OCI-LY7 (cell line): Measurements from ENCODE around the gene FNTB. TPM values are rescaled to one million over a fixed set of nuclear protein-coding genes. Genes with fewer than 3 reads are reported as not detected.

Source experiments
- BruUV-seq: library from RNA; stranded (reverse); fragments of 400-500 nt; replicated peaks from 2 replicates; lab custom pipeline; 2021; lab: Mats Ljungman, UMichigan
- CTCF ChIA-PET: fragments of 300-600 bp; sonication (Branson Sonifier 250); formaldehyde crosslinking; loops from one replicate; lab custom pipeline; 2022; ENCODE audit warnings: antibody characterized with exemption; ENCODE audit not compliant: unreplicated experiment; lab: Charles Lee
- POLR2A ChIA-PET: fragments of 300-600 bp; sonication (Branson Sonifier 250); formaldehyde crosslinking; loops from one replicate; lab custom pipeline; 2022; ENCODE audit warnings: antibody characterized with exemption; lab: Charles Lee
- DNase-seq: peaks from one replicate; pipeline ENCODE4 v3.0.0-alpha.2; 2015; ENCODE audit warnings: low spot score
- H2AFZ ChIP-seq: fragments of 200-600 bp; sonication (generic), shearing (Covaris generic); 2 replicates; pipeline ENCODE4 v1.6.1; 2014; ENCODE audit warnings: mild to moderate bottlenecking, antibody characterized with exemption, low read length, moderate library complexity
- H3K27ac ChIP-seq: fragments of 200-600 bp; sonication (generic); 2 replicates; pipeline ENCODE4 v1.5.1; 2014; ENCODE audit warnings: mixed run types, low read depth, mild to moderate bottlenecking, moderate library complexity, low read length, inconsistent platforms; ENCODE audit not compliant: poor library complexity, severe bottlenecking
- H3K36me3 ChIP-seq: fragments of 200-600 bp; sonication (generic); 2 replicates; pipeline ENCODE4 v1.6.1; 2014; ENCODE audit warnings: mild to moderate bottlenecking, antibody characterized with exemption, low read length, moderate library complexity, mixed read lengths; ENCODE audit not compliant: insufficient read depth
- H3K4me1 ChIP-seq: fragments of 200-600 bp; sonication (generic); 2 replicates; pipeline ENCODE4 v1.5.1; 2014; ENCODE audit warnings: mild to moderate bottlenecking, low read length; ENCODE audit not compliant: insufficient read depth, poor library complexity, severe bottlenecking
- H3K4me2 ChIP-seq: fragments of 200-600 bp; sonication (generic); 2 replicates; pipeline ENCODE4 v1.6.1; 2014; ENCODE audit warnings: mild to moderate bottlenecking, low read length
- H3K4me3 ChIP-seq: fragments of 200-600 bp; sonication (generic); 2 replicates; pipeline ENCODE4 v1.5.1; 2014; ENCODE audit warnings: mild to moderate bottlenecking, low read depth, low read length; ENCODE audit not compliant: poor library complexity, severe bottlenecking
- H3K79me2 ChIP-seq: fragments of 200-600 bp; sonication (generic); 2 replicates; pipeline ENCODE4 v1.6.1; 2016; ENCODE audit warnings: low read depth, mild to moderate bottlenecking, low read length, moderate library complexity, mixed read lengths; ENCODE audit not compliant: insufficient read depth
- H3K9me2 ChIP-seq: fragments of 200-600 bp; sonication (generic); 2 replicates; pipeline ENCODE4 v1.6.1; 2016; ENCODE audit warnings: mild to moderate bottlenecking, low read length, mixed read lengths; ENCODE audit not compliant: insufficient read depth
- H3K9me3 ChIP-seq: fragments of 200-600 bp; sonication (generic); 2 replicates; pipeline ENCODE4 v1.6.1; 2014; ENCODE audit warnings: mild to moderate bottlenecking, mixed run types, low read length, mixed read lengths
- H4K20me1 ChIP-seq: fragments of 200-600 bp; sonication (generic); 2 replicates; pipeline ENCODE4 v1.6.1; 2014; ENCODE audit warnings: mild to moderate bottlenecking, antibody characterized with exemption, low read length, moderate library complexity, mixed read lengths; ENCODE audit not compliant: insufficient read depth
- EZH2phosphoT487 ChIP-seq: fragments of 200-600 bp; sonication (generic); IDR thresholded peaks from 2 replicates; pipeline ENCODE4 v1.6.1; 2018; ENCODE audit warnings: low read depth, borderline replicate concordance, mild to moderate bottlenecking, mixed run types, antibody characterized with exemption, low read length, moderate library complexity, mixed read lengths
- intact Hi-C: fragments of 100-400 bp; cut with micrococcal nuclease; formaldehyde crosslinking; loops from one replicate; pipeline ENCODE4 v1.10.0; 2022; ENCODE audit not compliant: unreplicated experiment
- total RNA-seq, 2 experiments: library from RNA; depleted of rRNA in 1 of 2; stranded (reverse); fragments of >200 nt in 1 of 2; shearing (Covaris generic) in 1 of 2; gene quantifications; 2 replicates each; pipeline ENCODE4 v1.2.3, GENCODE V29; 2014 to 2022
- TF ChIP-seq, protein P1 (sequence below): fragments of 200-600 bp; sonication (generic); conservative IDR thresholded peaks from 2 replicates; pipeline ENCODE4 v1.5.1; 2014; ENCODE audit warnings: mild to moderate bottlenecking, antibody characterized with exemption, low read length, moderate library complexity, mixed read lengths

FNTB gene
- total RNA-seq, 2 experiments from 2014 or later, result 9.2 to 18.0 TPM

DNA sequence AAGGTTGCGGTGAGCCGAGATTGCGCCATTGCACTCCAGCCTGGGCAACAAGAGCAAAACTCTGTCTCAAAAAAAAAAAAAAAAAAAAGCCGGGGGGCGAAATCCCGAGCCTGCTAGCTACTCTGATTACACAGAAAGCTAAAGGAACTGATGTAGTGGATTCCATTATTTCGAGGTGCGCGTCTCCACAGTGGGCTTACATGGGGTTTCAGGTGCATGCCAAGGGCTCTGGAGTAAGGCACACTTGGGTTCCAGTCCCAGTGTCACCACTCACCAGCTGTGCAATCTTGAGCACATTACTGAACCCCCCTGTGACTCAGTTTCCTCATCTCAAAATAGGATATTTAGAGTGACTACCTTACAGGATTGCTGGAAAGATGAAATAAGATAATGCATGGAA, 12.9 kb upstream of the FNTB start:
- Histone ChIP-seq H3K9me2 (no peaks in the 10 kb centered on the region), H3K79me2 (no peaks in the 10 kb centered on the region), H4K20me1 (no peaks in the 10 kb centered on the region; the same call in 1 of the 2 replicates), H3K9me3 (no peaks in the 10 kb centered on the region), H3K36me3 (no peaks in the 10 kb centered on the region), H3K4me3 (no peak overlapping the region), H3K27ac (no peak overlapping the region), H3K4me1 (peaks cover 5% of the 10 kb centered on the region), H3K4me2 (no peak overlapping the region), H2AFZ (no peak overlapping the region)
- BruUV-seq, result no TSS peak
- ChIA-PET POLR2A (interaction anchor here (0.6 kb wide), 1 partner anchor 535 kb away, joined by 4 read pairs; no protein-coding TSS in a partner anchor), CTCF (no interaction called here)
- intact Hi-C loops, result no loop called here
- DNase-seq, result no peak
- TF ChIP-seq EZH2phosphoT487, result no peak
- TF ChIP-seq, protein P1, sequence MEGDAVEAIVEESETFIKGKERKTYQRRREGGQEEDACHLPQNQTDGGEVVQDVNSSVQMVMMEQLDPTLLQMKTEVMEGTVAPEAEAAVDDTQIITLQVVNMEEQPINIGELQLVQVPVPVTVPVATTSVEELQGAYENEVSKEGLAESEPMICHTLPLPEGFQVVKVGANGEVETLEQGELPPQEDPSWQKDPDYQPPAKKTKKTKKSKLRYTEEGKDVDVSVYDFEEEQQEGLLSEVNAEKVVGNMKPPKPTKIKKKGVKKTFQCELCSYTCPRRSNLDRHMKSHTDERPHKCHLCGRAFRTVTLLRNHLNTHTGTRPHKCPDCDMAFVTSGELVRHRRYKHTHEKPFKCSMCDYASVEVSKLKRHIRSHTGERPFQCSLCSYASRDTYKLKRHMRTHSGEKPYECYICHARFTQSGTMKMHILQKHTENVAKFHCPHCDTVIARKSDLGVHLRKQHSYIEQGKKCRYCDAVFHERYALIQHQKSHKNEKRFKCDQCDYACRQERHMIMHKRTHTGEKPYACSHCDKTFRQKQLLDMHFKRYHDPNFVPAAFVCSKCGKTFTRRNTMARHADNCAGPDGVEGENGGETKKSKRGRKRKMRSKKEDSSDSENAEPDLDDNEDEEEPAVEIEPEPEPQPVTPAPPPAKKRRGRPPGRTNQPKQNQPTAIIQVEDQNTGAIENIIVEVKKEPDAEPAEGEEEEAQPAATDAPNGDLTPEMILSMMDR, result no peak

DNA sequence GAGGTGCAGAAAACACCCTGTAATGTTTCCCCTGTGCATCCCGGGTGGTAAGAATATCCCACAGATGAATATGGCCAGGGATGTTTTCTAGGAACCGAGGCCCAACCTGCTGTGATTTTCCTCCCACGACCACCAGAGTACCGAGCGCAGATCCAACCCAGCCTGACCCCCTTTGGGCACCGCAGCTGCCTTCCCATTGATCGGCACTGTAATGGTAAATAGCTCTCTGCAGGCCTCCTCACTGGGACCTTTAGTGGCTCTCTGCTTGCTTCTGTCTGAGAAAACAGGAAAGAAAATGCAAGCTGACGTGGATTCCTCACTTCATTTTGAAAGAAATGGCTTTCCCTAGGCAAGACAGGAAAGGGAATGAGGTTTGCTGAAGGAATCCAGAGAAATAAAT, 12.1 kb upstream of the FNTB start:
- H3K79me2 ChIP-seq, result no peaks in the 10 kb centered on the region
- no TSS peak for BruUV-seq
- no peak for TF ChIP-seq EZH2phosphoT487
- TF ChIP-seq, protein P1, result no peak
- H3K4me3 ChIP-seq, result no peak overlapping the region
- H3K9me3 ChIP-seq, result no peaks in the 10 kb centered on the region
- H3K36me3 ChIP-seq, result no peaks in the 10 kb centered on the region
- no peak overlapping the region for H2AFZ ChIP-seq
- intact Hi-C loops, result no loop called here
- H3K9me2 ChIP-seq, result no peaks in the 10 kb centered on the region
- no peaks in the 10 kb centered on the region; the same call in 1 of the 2 replicates for H4K20me1 ChIP-seq
- H3K4me2 ChIP-seq, result no peak overlapping the region
- H3K27ac ChIP-seq, result no peak overlapping the region
- ChIA-PET POLR2A (no interaction called here), CTCF (interaction anchor here (0.6 kb wide), 1 partner anchor 38 kb away, joined by 3 read pairs; no protein-coding TSS in a partner anchor)
- no peaks in the 10 kb centered on the region for H3K4me1 ChIP-seq
- DNase-seq, result no peak

DNA sequence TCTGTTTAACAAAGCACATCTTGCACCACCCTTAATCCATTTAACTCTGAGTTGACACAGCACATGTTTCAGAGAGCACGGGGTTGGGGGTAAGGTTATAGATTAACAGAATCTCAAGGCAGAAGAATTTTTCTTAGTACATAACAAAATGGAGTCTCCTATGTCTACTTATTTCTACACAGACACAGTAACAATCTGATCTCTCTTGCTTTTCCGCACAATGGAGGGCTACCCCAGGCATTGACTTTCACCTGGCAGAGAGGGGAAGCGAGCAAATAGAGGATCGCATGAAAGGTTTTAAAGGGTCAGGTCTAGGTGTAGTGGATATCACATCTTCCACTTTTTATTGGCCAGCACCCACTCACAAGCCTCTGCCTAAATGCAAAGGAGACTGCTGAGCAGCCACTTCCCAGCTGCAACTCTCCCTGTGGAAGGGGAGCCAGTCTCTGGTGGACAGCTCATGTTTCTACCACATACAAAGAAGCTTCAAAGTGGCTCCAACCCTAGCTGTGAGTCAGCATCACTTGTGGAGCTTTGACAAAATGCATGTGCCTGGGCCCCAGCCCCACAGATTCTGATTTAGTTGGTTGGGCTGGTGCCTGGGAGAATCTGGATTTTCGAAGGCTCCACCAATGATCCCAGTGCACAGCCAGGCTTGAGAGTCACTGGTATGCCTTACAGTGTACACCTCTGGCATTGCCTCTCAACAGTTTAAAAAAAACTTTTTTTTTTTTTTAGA, 7.2 kb upstream of the FNTB start:
- no peak overlapping the region for H3K27ac ChIP-seq
- BruUV-seq, result no TSS peak
- POLR2A ChIA-PET, result interaction anchor here (0.7 kb wide), 1 partner anchor 94 kb away, joined by 3 read pairs; no protein-coding TSS in a partner anchor
- no peak overlapping the region for H2AFZ ChIP-seq
- CTCF ChIA-PET, result no interaction called here
- no peaks in the 10 kb centered on the region for H3K9me2 ChIP-seq
- no peak overlapping the region for H3K4me3 ChIP-seq
- no peaks in the 10 kb centered on the region for H4K20me1 ChIP-seq
- H3K36me3 ChIP-seq, result no peaks in the 10 kb centered on the region
- H3K9me3 ChIP-seq, result no peaks in the 10 kb centered on the region
- no peaks in the 10 kb centered on the region for H3K4me1 ChIP-seq
- intact Hi-C loops, result loop anchor here (5.0 to 10.0 kb wide), 2 partner anchors 177 to 845 kb away; no protein-coding TSS in a partner anchor
- no peak for TF ChIP-seq EZH2phosphoT487
- TF ChIP-seq, protein P1, result no peak
- no peaks in the 10 kb centered on the region for H3K79me2 ChIP-seq
- no peak for DNase-seq
- no peak overlapping the region for H3K4me2 ChIP-seq
